ENCODE results near the gene OR8D1. TPM values are rescaled to one million over a fixed set of nuclear protein-coding genes. Genes with fewer than 3 reads are reported as not detected.

The OR8D1 gene
- total RNA-seq (not detected), polyA plus RNA-seq (not detected)
- long read RNA-seq, donor 1: 0 reads
- long read RNA-seq, donor 2: 0 reads
- long read RNA-seq, donor 3: 0 reads

DNA sequence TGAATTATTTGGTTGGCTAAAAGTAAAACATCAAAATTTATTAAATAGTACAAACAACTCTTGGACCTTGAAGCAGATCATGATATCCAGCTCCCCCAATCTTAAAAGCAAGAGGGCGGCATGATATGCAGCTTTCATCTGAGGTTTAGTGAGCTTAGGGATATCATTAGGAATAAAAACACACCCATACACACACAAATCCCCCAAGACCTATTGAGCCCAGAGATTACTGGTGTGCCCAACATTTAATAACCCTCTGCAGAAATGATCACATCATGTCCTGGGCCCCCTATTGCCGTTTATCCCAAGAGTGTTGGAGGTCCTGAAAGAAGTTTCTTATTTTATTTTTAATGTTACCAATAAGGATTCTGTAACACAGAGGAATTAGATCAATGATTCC is at the start of gene OR8D1:
TSS of gene OR8D1 (minus strand) at position 101 of the 400 bp plus-strand sequence. CDS start 3,183 bp downstream, outside the sequence.
- no peak for DNase-seq
- TF ChIP-seq POLR2A (IDR thresholded peaks at IDR 0.05) (no peak), EP300 (IDR thresholded peaks at IDR 0.05) (no peak)
- TF ChIP-seq, protein P1, sequence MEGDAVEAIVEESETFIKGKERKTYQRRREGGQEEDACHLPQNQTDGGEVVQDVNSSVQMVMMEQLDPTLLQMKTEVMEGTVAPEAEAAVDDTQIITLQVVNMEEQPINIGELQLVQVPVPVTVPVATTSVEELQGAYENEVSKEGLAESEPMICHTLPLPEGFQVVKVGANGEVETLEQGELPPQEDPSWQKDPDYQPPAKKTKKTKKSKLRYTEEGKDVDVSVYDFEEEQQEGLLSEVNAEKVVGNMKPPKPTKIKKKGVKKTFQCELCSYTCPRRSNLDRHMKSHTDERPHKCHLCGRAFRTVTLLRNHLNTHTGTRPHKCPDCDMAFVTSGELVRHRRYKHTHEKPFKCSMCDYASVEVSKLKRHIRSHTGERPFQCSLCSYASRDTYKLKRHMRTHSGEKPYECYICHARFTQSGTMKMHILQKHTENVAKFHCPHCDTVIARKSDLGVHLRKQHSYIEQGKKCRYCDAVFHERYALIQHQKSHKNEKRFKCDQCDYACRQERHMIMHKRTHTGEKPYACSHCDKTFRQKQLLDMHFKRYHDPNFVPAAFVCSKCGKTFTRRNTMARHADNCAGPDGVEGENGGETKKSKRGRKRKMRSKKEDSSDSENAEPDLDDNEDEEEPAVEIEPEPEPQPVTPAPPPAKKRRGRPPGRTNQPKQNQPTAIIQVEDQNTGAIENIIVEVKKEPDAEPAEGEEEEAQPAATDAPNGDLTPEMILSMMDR (IDR thresholded peaks at IDR 0.05): no peak
- 66 to 78% (median 71%) methylated on average over 2 of the region's 2 CpGs for WGBS, 3 donors
- Histone ChIP-seq H3K9me3 (no peaks in the 10 kb centered on the region), H3K27ac (no peak within 1 kb of the TSS), H3K4me1 (ENCODE audit: insufficient read depth) (no peaks in the 10 kb centered on the region), H3K27me3 (no peaks in the 10 kb centered on the region), H3K4me3 (no peak within 1 kb of the TSS), H3K36me3 (no peaks in the 10 kb centered on the region)
- intact Hi-C loops (cut with DNase I): no loop called here

- no peaks in the 10 kb centered on the region for H3K27me3 ChIP-seq
- WGBS, 3 donors: 36 to 41% (median 37%) methylated on average over 2 of the region's 2 CpGs
- no peaks in the 10 kb centered on the region for H3K4me1 ChIP-seq (ENCODE audit: insufficient read depth)
- no peaks in the 10 kb centered on the region for H3K9me3 ChIP-seq
- intact Hi-C loops (cut with DNase I): no loop called here
- H3K27ac ChIP-seq: no peak overlapping the region
- no peaks in the 10 kb centered on the region for H3K36me3 ChIP-seq
- DNase-seq: no peak
- TF ChIP-seq POLR2A (IDR thresholded peaks at IDR 0.05): no peak
- no peak for TF ChIP-seq EP300 (IDR thresholded peaks at IDR 0.05)
- TF ChIP-seq, protein P1 (IDR thresholded peaks at IDR 0.05): no peak
- no peak overlapping the region for H3K4me3 ChIP-seq
Observed at GRCh38 chr11:124359566-124359965, 45.8 kb upstream of the OR8D1 start.

DNA sequence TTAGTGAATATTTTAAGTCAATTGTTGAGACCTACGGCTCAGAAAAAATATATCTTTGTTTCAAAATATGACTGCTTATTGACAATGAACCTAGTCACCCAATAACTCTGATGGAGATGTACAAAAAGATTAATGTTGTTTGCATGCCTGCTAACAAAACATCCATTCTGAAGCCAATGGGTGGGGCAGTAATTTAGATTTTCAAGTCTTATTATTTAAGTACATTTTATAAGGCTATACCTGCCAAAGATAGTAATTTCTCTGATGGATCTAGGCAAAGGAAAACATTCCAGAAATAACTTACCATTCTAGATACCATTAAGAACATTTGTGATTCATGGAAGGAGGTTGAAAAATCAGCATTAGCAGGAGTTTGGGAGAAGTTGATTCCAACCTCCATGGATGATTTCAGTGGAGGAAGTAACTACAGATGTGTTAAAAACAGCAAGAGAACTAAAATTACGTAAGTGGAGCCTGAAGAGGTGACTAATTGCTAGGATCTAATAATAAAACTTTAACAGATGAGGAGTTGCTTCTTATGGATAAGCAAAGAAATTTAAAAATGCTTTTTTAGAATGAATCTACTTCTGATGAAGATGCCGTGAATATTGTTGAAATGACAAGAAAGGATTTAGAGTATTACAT is 32.7 kb upstream of the OR8D1 start:
- 52 to 79% (median 55%) methylated on average over 3 of the region's 3 CpGs for WGBS, 3 donors
- no peak overlapping the region for H3K4me3 ChIP-seq
- DNase-seq: no peak

DNA sequence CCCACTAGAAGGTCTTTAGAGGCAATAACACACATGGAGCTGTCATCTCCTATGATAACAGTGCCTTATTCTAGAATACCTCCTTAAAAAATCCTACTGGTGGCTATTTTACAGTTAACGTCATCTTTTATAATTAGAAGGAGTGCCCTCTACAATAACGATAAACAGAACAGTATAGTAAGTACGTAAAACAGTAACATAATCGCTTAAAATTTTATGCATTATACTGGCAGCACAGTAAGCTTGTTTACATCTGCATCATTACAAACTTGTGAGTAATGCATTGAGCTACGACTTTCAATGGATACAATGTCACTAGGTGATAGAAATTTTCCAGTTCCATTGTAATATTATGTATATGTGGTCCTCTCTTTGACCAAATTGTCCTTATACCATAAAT is 30.6 kb upstream of the OR8D1 start:
- no peak for DNase-seq
- H3K4me3 ChIP-seq: no peak overlapping the region
- intact Hi-C loops (cut with DNase I): no loop called here
- no peak overlapping the region for H3K27ac ChIP-seq
- no peaks in the 10 kb centered on the region for H3K36me3 ChIP-seq
- H3K9me3 ChIP-seq: no peaks in the 10 kb centered on the region
- no peaks in the 10 kb centered on the region for H3K27me3 ChIP-seq
- no peaks in the 10 kb centered on the region for H3K4me1 ChIP-seq (ENCODE audit: insufficient read depth)
- TF ChIP-seq, protein P1 (IDR thresholded peaks at IDR 0.05): no peak
- TF ChIP-seq POLR2A (IDR thresholded peaks at IDR 0.05) (no peak), EP300 (IDR thresholded peaks at IDR 0.05) (no peak)
- 77 to 84% (median 81%) methylated on average over 5 of the region's 5 CpGs for WGBS, 3 donors

More for the DNA sequence above, 32.7 kb upstream of the OR8D1 start:
- H3K27ac ChIP-seq: no peak overlapping the region
- TF ChIP-seq POLR2A (IDR thresholded peaks at IDR 0.05): no peak
- no peak for TF ChIP-seq EP300 (IDR thresholded peaks at IDR 0.05)
- TF ChIP-seq, protein P1 (IDR thresholded peaks at IDR 0.05): no peak
- H3K36me3 ChIP-seq: no peaks in the 10 kb centered on the region
- H3K4me1 ChIP-seq (ENCODE audit: insufficient read depth): no peaks in the 10 kb centered on the region
- intact Hi-C loops (cut with DNase I): no loop called here
- no peaks in the 10 kb centered on the region for H3K9me3 ChIP-seq
- no peaks in the 10 kb centered on the region for H3K27me3 ChIP-seq
